DOHH2 (cell line): ENCODE results near the gene USP6NL.

Experiments
- EZH2phosphoT487 ChIP-seq: fragments of 200-600 bp; sonication (generic); IDR thresholded peaks from 2 replicates; pipeline ENCODE4 v1.6.1; 2017; ENCODE audit warnings: borderline replicate concordance, mild to moderate bottlenecking, antibody characterized with exemption, low read length, moderate library complexity, mixed read lengths
- TF ChIP-seq, protein P1 (sequence below): fragments of 200-600 bp; sonication (generic); IDR thresholded peaks from one replicate; pipeline ENCODE4 v1.5.1; 2014; ENCODE audit warnings: antibody characterized with exemption, mild to moderate bottlenecking, low read depth, low read length; ENCODE audit not compliant: poor library complexity, severe bottlenecking

DNA sequence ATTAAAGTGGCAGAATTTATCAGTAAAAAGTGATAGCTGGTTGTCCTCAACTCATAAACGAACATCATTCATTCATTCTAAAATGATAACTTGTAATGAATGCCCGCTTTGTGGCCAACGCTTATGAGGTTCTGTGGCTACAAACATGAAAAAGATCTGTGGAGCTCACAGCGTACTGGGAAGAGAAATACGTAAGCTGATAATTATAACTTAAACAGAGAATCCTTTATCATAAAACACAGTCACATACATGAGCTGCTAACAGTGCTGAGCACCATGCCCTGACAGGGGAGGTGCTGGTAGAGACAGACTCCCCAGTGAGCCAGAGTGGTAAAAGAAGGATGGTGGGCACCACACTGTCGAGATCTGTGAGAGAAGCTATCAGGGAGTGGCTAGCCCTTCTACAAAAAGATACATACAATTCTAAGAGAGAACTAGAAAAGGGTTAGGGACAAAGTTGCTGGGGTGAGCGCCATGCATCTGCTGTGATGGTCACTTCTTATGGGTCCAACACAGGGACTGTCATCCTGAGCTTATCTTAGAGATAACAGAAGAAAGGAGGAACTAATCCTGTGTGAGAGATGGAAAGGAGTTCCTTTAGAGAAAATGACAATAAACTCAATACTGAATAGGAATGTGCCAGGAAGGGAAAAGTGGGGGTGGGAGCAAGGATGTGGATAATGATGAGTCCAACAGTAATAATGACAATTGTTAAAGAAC is 106.7 kb downstream of the USP6NL start:
- TF ChIP-seq, protein P1, sequence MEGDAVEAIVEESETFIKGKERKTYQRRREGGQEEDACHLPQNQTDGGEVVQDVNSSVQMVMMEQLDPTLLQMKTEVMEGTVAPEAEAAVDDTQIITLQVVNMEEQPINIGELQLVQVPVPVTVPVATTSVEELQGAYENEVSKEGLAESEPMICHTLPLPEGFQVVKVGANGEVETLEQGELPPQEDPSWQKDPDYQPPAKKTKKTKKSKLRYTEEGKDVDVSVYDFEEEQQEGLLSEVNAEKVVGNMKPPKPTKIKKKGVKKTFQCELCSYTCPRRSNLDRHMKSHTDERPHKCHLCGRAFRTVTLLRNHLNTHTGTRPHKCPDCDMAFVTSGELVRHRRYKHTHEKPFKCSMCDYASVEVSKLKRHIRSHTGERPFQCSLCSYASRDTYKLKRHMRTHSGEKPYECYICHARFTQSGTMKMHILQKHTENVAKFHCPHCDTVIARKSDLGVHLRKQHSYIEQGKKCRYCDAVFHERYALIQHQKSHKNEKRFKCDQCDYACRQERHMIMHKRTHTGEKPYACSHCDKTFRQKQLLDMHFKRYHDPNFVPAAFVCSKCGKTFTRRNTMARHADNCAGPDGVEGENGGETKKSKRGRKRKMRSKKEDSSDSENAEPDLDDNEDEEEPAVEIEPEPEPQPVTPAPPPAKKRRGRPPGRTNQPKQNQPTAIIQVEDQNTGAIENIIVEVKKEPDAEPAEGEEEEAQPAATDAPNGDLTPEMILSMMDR, result no peak
- TF ChIP-seq EZH2phosphoT487, result no peak
